DMS114 treated with DMSO at 0.1 percent for 48 hours (cell line): ENCODE measurements around the gene NAGLU.
"Not testable (repeated sequence)": the region's sequence is repeated elsewhere in the genome, so short reads cannot be mapped to it uniquely, and the experiment has no call there.

Experiments used
- DNase-seq: peaks from one replicate; lab custom pipeline; 2025; ENCODE audit not compliant: unreplicated experiment; lab: John Stamatoyannopoulos, UW

The NAGLU gene

DNA sequence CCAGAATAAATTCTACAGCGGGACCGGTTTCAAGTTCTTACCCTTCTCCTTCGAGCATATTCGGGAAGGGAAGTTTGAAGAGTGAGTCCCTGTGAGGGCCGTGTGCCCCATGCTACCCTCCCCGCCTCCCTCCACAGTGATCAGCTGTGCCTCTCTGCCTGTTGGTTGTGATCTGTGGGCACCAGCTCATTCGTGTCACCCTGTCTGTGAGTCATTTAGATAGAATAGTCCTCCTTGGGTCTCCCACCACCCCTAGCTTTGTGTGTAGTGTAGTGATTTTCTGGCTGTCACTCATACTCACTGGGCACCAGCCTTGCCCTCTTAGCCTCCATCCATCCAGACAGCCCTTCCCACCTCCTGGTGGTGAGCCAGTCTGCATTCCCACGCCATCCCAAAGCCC is 15.0 kb upstream of the NAGLU start:
- no peak for DNase-seq

GRCh38 chr17:42521666-42522262 is 14.3 kb upstream of the NAGLU start:
- DNase-seq, result no peak

GRCh38 chr17:42522263-42522790 is 13.7 kb upstream of the NAGLU start:
- DNase-seq, result no peak

- DNase-seq, result no peak
Observed at GRCh38 chr17:42522798-42523278, 13.2 kb upstream of the NAGLU start.

DNA sequence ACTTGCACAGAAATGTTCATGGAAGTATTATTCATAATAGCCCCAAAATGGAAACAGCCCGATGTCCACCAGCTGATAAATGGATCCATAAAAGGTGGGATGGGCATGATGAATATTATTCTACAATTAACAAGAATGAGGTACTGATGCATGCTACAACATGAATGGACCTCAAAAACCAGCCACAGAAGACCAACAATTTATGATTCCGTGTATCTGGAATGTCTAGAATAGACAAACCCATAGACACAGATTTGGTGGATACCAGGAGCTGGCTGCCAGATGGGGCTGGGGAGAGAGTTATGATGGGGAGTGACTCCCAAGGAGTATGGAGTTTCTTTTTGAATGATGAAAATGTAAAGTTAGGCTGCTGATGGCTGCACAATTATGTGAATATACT is 10.8 kb upstream of the NAGLU start:
- DNase-seq, result no peak

- no peak for DNase-seq
Observed at GRCh38 chr17:42526031-42526444, 10.0 kb upstream of the NAGLU start.

- no peak for DNase-seq
Observed at GRCh38 chr17:42527932-42528331, 8.1 kb upstream of the NAGLU start.

DNA sequence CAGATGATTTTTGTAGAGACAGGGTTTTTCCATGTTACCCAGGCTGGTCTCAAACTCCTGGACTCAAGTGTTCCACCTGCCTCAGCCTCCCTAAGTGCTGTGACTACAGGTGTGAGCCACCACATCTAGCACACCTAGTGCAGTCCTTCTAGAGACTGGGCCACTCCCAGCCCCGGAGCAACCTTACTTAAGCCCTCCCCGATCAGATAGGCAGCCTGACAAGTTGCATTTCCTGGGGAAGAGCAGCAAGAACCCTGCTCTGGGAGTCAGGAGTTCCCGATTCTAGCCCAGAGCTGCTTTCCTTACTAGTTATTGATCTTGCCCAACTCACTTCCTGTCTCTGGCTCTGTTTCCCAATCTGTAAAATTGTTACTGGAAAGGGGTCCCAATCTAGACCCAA is 7.0 kb upstream of the NAGLU start:
- no peak for DNase-seq

DNA sequence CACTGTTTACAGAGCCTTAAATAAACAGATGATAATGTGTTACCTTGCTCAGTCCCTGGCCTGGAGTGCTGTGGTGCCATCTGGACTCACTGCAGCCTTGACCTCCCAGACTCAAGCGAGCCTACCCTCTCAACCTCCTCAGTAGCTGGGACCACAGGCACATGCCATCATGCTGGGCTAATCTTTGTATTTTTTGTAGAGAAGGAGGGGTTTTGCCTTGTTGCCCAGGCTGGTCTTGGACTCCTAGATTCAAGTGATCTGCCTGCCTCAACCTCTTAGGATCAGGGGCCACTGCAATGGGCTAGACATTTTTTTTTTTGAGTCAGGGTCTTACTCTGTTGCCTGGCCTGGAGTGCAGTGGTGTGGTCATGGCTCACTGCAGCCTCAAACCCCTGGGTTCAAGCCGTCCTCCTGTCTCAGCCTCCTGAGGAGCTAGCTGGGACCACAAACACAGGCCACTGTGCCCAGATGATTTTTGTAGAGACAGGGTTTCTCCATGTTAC is 5.0 kb upstream of the NAGLU start:
- DNase-seq, result no peak

GRCh38 chr17:42531455-42532354 is 4.3 kb upstream of the NAGLU start:
- DNase-seq, result peak; percentile 56

GRCh38 chr17:42535155-42536047 is 640 bp upstream of the NAGLU start:
- peak; percentile 70 for DNase-seq

- no peak for DNase-seq
Observed at GRCh38 chr17:42536372-42537155, 523 bp downstream of the NAGLU start.

- no peak for DNase-seq
Observed at GRCh38 chr17:42537156-42537805, 1.2 kb downstream of the NAGLU start.

DNA sequence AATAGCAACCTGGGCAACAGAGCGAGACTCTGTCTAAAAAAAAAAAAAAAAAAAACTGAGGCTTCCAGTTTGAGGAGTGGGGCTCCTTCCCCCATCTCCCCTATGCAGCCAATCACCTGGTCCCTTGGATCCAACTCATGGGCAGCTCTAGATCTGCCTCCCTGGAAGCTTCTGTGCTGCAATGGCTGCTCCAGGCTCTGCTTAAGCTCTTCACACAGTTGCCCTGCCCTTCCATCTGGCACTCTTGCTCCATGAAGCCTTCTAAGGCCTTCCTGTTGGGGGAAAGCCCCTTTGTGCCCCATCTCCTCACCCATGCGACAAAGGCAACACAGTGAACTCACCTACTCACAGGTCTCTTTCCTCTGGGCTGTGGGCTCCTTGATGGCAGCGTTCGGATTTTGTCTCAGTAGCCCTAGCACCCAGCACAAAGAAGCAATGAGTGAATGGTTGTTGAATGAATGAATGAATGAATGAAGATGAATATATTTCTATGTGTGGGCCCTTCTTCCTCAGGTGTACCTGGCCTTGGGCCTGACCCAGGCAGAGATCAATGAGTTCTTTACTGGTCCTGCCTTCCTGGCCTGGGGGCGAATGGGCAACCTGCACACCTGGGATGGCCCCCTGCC is 1.9 kb downstream of the NAGLU start:
- no peak for DNase-seq

GRCh38 chr17:42538482-42538881 is 2.4 kb downstream of the NAGLU start:
- DNase-seq, result no peak

DNA sequence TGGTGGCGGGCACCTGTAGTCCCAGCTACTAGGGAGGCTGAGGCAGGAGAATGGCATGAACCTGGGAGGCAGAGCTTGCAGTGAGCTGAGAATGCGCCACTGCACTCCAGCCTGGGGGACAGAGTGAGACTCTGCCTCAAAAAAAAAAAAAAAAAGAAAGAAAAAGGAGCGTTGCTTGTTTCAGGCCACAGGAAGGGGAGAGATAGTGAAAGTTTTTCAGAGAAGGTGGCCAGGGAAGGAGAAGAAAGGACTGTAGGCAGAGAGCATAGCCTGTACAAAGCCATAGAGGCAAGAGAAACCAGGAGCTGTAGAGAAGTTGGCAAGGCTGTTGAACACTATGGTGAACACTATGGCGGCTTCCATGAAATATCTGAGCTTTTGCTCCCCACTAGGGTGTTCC is 4.5 kb downstream of the NAGLU start:
- not testable (repeated sequence) for DNase-seq

DNA sequence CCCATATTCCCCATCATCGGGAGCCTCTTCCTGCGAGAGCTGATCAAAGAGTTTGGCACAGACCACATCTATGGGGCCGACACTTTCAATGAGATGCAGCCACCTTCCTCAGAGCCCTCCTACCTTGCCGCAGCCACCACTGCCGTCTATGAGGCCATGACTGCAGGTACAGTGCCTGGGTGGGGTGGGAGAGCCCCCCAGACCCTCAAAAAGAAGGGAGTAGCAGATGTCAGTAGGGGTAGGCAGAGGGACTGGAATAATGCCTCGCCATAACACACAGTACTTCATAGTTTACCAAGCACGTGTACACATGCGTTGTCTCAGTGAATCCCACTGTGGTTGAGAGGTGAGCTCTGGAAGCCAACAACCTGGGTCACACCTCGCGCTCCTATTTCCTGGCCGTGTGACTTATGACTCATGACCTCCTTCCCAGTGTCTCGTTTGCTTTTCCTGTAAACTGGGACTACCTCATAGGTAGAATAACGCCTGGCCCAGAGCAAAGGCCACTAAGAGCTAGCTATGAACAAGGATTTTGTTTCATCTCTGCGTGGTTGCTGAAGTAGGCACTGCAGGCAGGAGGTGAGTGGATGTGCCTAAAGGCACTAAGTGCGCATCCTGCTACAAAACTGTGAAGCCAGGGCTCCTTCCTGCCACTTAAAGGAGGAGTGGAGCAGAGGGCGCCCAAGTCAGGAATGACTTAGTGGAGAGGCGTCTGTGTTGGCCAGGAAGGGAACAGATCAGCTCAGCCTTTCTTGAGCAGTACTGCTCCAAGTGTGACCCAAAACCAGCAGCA is 5.2 kb downstream of the NAGLU start:
- DNase-seq, result no peak
